Heart right ventricle (tissue), 16 donors: ENCODE measurements around the gene XRCC6. TPM values are rescaled to one million over a fixed set of nuclear protein-coding genes. Genes with fewer than 3 reads are reported as not detected.

Source experiments
- ATAC-seq, 8 donors: fragments of 200-7000 bp; cut with Tn5 transposase; one replicate each; pipeline ENCODE4 v1.9.1; 2020; ENCODE audit warnings: mild to moderate bottlenecking in 8 of 8, moderate library complexity in 8 of 8, moderate number of reproducible peaks in 1 of 8
- DNase-seq, 2 donors: peaks; one replicate each; pipeline ENCODE4 v3.0.0-alpha.2; 2020
- H3K27ac ChIP-seq, 10 donors: fragments of 200-600 bp; sonication (generic) in 2 of 10; one replicate each; pipeline versions ENCODE4 v1.5.0 to v1.8.0; 2020 to 2022; ENCODE audit warnings: mild to moderate bottlenecking in 3 of 10
- H3K27me3 ChIP-seq, 7 donors: fragments of 200-600 bp; one replicate each; pipeline ENCODE4 v1.8.0; 2021 to 2022; ENCODE audit warnings: mild to moderate bottlenecking in 2 of 7
- H3K36me3 ChIP-seq, 9 donors: fragments of 200-600 bp; sonication (generic) in 1 of 9; one replicate each; pipeline versions ENCODE4 v1.5.0 to v1.8.0; 2020 to 2022; ENCODE audit warnings: mild to moderate bottlenecking in 2 of 9
- H3K4me1 ChIP-seq, 9 donors: fragments of 200-600 bp; sonication (generic) in 1 of 9; one replicate each; pipeline versions ENCODE4 v1.5.0 to v1.8.0; 2020 to 2022; ENCODE audit warnings: mild to moderate bottlenecking in 4 of 9
- H3K4me3 ChIP-seq, 10 donors: fragments of 200-600 bp; sonication (generic) in 2 of 10; one replicate each; pipeline versions ENCODE4 v1.5.0 to v1.8.0; 2020 to 2022; ENCODE audit warnings: mild to moderate bottlenecking in 7 of 10, moderate library complexity in 2 of 10
- H3K9me3 ChIP-seq, 11 donors: fragments of 200-600 bp in 10 of 11; sonication (generic) in 2 of 11; one replicate each; pipeline versions ENCODE4 v1.5.0 to v1.8.0; 2013 to 2022; ENCODE audit warnings: mild to moderate bottlenecking in 2 of 11, control low read depth in 1 of 11, moderate library complexity in 1 of 11
- WGBS, 2 donors: extraction: QIAGEN DNeasy Blood & Tissue Kit; methylation state at CpG; one replicate each; pipeline ENCODE4 v1.1.7; 2013; ENCODE audit warnings: inconsistent platforms in 1 of 2; 5-methylcytosine and 5-hydroxymethylcytosine counted together
- intact Hi-C, 10 donors: fragments of 100-400 bp; cut with DNase I; formaldehyde crosslinking; loops; one replicate each; pipeline versions ENCODE4 v1.11.1 to v1.14.2; 2022
- polyA plus RNA-seq, 2 donors: library from polyadenylated mRNA; stranded (reverse); fragments of 200-250 nt; gene quantifications; one replicate each; pipeline ENCODE4 v1.2.3, GENCODE V29; 2013
- total RNA-seq, 10 donors: library from RNA; stranded (reverse); fragmentation: NEBNext Ultra II Directional in 3 of 10; extraction: Animal tissue kit (Norgen Biotek cat#: 25700) in 3 of 10; gene quantifications; one replicate each; pipeline versions ENCODE4 v1.2.1 to v1.2.4, GENCODE V29; 2021 to 2023
- TF ChIP-seq, protein P1 (sequence below), 9 donors: fragments of 200-600 bp; sonication (generic) in 2 of 9; IDR thresholded peaks; one replicate each; pipeline versions ENCODE4 v1.5.0 to v1.8.0; 2021 to 2022; ENCODE audit warnings: antibody characterized with exemption in 9 of 9, mild to moderate bottlenecking in 5 of 9, moderate library complexity in 1 of 9
- donor health status: Arrhythmogenic right ventricular cardiomyopathy.
- donor health status: ischemic (EF 13 %, LVEDD 7.1; RV severe dilation, severe dysfunction).
- donor health status: healthy with polysubstance abuse.
- donor health status: DM: no; HTN: yes; CAD: no.
- donor health status: DM: no; HTN: no; CAD: no.
- donor health status: ischemic (EF 25% LVEDD 6.9; RV normal size, moderate dysfunction).
- donor health status: ischemic (EF 25% LVEDD 5.7; RV mildly dilated, moderate dysfunction).
- donor health status: healthy.
- donor health status: DM: yes; HTN: yes; CAD: no.
- donor health status: Ischemic cardiomyopathy.
- donor health status: ischemic (EF 35%, LVEDD 5.7; RV mildly dilated, moderate dysfunction).
- donor health status: nonischemic (EF 11% LVEDD 7.7; RV severe dilation, severe dysfunction).
- donor health status: DM: yes; HTN: yes; CAD: no.
- donor health status: PGD.
- donor health status: ischemic (EF 29% LVEDD 5.4; RV normal size, mild dysfunction).
- donor health status: nonischemic (EF 23%, LVEDD 6.1; RV moderate dilation, normal function).

XRCC6 gene
- total and polyA plus RNA-seq, 12 donors = 103 to 192 (median 181) TPM

DNA sequence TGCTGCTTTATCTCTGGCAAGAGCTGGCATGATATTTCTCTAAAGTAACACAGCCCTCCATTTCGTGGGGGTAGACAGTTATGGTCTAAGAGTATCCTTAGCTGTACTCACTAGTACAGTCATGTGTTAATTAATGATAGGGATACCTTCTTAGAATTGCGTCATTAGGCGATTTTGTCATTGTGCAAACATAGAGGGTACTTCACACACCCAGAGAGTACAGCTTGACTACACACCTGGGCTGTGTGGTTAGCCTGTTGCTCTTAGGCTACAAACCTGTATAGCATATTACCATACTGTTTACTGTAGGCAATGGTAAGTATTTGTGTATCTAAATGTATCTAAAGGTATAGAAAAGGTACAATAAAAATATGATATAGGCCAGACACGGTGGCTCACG, 17.0 kb downstream of the XRCC6 start:
- 93 to 96% methylated on average over 5 of the region's 5 CpGs for WGBS, 2 donors

DNA sequence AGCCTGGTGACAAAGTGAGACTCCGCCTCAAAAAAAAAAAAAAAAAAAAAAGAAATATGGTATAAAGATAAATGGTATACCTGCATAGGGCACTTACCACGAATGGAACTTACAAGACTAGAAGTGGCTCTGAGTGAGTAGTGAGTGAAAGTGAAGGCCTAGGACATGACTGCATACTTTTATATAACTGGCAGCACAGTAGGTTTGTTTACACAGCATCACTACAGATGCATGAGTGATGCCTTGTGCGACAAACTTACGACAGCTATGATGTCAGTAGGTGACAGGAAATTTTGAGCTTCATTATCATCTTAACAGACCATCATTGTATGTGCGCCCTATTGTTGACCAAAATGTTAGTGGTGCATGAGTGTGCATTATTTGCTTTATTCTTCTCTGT, 17.7 kb downstream of the XRCC6 start:
- no peak overlapping the region for H3K4me3 ChIP-seq
- H3K27me3 ChIP-seq = no peaks in the 10 kb centered on the region
- H3K4me1 ChIP-seq = peaks cover 0 to 20% (median 7%) of the 10 kb centered on the region in 9 donors
- H3K27ac ChIP-seq = no peak overlapping the region
- 87 to 88% methylated on average over 5 of the region's 5 CpGs for WGBS, 2 donors
- TF ChIP-seq, protein P1, sequence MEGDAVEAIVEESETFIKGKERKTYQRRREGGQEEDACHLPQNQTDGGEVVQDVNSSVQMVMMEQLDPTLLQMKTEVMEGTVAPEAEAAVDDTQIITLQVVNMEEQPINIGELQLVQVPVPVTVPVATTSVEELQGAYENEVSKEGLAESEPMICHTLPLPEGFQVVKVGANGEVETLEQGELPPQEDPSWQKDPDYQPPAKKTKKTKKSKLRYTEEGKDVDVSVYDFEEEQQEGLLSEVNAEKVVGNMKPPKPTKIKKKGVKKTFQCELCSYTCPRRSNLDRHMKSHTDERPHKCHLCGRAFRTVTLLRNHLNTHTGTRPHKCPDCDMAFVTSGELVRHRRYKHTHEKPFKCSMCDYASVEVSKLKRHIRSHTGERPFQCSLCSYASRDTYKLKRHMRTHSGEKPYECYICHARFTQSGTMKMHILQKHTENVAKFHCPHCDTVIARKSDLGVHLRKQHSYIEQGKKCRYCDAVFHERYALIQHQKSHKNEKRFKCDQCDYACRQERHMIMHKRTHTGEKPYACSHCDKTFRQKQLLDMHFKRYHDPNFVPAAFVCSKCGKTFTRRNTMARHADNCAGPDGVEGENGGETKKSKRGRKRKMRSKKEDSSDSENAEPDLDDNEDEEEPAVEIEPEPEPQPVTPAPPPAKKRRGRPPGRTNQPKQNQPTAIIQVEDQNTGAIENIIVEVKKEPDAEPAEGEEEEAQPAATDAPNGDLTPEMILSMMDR (IDR thresholded peaks at IDR 0.05) = no peak
- peaks cover 0 to 100% (median 74%) of the 10 kb centered on the region in 9 donors for H3K36me3 ChIP-seq
- no peak for ATAC-seq
- no peaks in the 10 kb centered on the region for H3K9me3 ChIP-seq
- no peak for DNase-seq
- intact Hi-C loops = no loop called here

More for the DNA sequence above, 17.0 kb downstream of the XRCC6 start:
- DNase-seq = no peak
- H3K27ac ChIP-seq = no peak overlapping the region
- TF ChIP-seq, protein P1 (IDR thresholded peaks at IDR 0.05) = no peak
- no peaks in the 10 kb centered on the region for H3K27me3 ChIP-seq
- no peak overlapping the region for H3K4me3 ChIP-seq
- H3K4me1 ChIP-seq = peaks cover 0 to 20% (median 7%) of the 10 kb centered on the region in 9 donors
- intact Hi-C loops = no loop called here
- ATAC-seq = no peak
- peaks cover 0 to 100% (median 68%) of the 10 kb centered on the region in 9 donors for H3K36me3 ChIP-seq
- H3K9me3 ChIP-seq = no peaks in the 10 kb centered on the region

DNA sequence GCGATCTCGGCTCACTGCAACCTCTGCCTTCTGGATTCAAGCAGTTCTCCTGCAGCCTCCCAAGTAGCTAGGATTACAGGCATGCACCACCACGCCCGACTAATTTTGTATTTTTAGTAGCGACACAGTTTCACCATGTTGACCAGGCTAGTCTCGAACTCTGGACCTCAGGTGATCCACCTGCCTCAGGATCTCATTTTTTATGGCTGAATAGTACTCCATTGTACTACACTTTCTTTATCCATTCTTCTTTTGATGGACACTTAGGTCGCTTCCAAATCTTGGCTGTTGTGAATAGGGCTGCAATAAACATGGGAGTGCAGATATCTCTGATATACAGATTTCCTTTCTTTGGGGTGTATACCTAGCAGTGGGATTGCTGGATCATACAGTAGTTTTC, 20.8 kb downstream of the XRCC6 start:
- intact Hi-C loops = no loop called here
- ATAC-seq (no peak), DNase-seq (no peak)
- 97 to 98% methylated on average over 7 of the region's 7 CpGs for WGBS, 2 donors
- Histone ChIP-seq H3K27me3 (no peaks in the 10 kb centered on the region), H3K36me3 (peaks cover 0 to 100% (median 75%) of the 10 kb centered on the region in 9 donors), H3K4me1 (peaks cover 0 to 13% (median 5%) of the 10 kb centered on the region in 9 donors), H3K9me3 (no peaks in the 10 kb centered on the region), H3K27ac (no peak overlapping the region), H3K4me3 (no peak overlapping the region)
- TF ChIP-seq, protein P1 (IDR thresholded peaks at IDR 0.05) = no peak

DNA sequence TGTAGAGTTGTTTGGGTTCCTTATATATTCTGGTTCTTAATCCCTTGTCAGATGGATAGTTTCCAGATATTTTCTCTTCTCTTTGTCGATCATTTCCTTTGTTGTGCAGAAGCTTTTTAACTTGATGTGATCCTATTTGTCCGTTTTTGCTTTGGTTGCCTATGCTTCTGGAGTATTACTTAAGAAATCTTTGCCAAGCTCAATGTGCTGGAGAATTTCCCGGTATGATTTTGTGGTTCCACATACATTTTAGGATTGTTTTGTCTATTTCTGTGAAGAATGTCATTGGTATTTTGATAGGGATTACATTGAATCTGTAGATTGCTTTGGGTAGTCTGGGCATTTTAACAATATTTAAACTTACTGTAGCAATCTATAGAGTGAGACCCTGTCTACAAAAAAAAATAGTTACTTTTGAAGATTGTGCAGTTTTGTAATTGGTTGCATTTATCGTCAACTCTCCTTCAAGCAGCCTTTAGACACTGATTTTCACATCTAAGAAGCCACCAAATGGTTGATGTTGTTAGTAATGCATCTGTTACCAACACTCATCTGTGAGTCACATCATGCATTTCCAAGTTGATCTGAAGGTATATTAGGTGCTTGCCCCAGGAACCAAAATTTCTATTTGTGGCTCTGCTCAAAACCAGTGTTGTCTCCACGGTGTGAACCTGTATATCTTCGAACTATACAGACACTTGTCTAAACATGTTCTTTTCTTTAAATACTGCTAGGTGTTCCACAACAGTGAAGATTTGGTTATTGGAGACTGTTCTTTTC, 21.4 kb downstream of the XRCC6 start:
- no peak overlapping the region for H3K4me3 ChIP-seq
- H3K4me1 ChIP-seq = peaks cover 0 to 9% (median 0%) of the 10 kb centered on the region in 9 donors
- no peaks in the 10 kb centered on the region for H3K27me3 ChIP-seq
- H3K27ac ChIP-seq = no peak overlapping the region
- H3K36me3 ChIP-seq = peaks cover 0 to 100% (median 75%) of the 10 kb centered on the region in 9 donors
- DNase-seq (no peak), ATAC-seq (no peak)
- H3K9me3 ChIP-seq = no peaks in the 10 kb centered on the region
- TF ChIP-seq, protein P1 (IDR thresholded peaks at IDR 0.05) = no peak
- intact Hi-C loops = no loop called here
- 89 to 97% methylated on average over 6 of the region's 6 CpGs for WGBS, 2 donors
